HG03108 (cell line): ENCODE results near the gene LAMB1.

ENCODE experiments used
- ATAC-seq: cut with Tn5 transposase; IDR thresholded peaks from one replicate; pipeline ENCODE4 v1.9.1; 2021; ENCODE audit warnings: moderate library complexity; ENCODE audit not compliant: unreplicated experiment

Gene LAMB1

DNA sequence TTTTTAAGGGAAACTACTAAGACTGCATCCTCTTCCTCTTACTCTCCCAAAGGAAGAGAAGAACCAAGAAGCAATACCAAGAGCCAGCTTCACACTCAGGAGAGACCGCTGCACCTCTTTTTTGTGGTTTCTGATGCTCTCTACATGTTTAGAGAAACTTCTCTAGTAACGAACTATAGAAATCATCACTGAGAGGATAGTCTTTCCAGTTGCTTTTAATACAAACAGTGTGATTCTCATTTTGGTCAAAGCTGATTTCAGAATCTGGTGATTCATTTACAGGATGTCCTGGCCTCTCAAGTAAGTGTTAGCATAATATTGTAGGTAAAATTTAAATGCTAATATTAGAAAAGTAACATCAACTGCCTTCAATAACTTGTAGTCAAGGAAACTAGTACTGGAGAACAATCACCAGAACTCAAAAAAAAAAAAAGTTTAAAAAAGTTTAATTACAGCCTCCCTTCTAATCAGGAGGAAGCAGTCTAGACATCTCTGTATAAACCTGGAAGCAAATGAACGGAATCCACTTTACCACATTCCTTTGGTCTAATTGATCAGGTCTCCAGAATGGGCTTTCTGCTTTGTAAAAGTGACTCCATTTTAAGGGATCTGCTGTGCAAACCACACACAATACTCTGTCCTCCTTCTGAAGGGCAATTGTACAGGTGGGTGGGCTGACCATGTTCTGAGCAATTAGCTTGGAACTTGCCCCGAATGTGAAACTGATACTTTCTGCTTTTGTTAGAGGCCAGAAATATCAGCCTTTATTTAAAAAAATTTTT, 3.0 kb downstream of the LAMB1 start:
- no peak for ATAC-seq

DNA sequence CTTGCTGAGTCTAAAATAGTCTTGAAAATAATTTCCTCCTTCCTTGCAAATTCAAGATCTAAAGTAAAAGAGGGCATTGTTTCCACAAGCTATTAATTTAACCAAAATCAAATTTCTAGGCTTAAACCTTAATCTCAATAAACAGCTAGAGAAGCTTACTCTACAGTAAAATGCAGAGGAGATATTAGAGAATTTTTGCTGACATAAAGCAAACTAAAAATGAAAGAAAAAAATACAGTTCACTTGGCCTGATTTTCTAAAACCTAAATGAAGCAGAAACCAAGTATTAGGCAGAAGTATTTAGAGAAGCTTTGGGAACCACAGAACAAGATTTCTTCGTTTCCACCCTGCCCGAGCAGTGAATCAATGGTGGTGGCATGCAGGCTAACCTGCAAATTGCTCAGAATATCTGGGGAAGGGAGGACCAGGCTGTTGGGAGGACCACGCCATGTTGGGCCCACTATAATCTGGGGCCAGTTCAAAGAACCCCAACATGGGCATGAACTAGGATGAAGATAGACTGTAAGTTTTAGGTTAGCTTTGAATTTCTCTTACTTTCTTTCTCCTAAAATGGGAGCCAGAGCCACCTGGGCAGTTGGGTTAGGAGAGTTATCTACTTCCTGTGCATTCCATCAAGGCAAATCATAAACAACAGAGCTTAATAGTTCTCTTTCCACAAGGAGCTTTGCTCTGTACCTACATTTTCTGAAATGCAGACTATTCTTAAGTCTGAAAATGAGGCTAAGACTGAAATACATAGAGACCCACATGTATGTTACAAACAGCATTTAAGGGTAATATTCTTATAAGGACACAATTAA, 4.1 kb downstream of the LAMB1 start:
- ATAC-seq, result no peak

DNA sequence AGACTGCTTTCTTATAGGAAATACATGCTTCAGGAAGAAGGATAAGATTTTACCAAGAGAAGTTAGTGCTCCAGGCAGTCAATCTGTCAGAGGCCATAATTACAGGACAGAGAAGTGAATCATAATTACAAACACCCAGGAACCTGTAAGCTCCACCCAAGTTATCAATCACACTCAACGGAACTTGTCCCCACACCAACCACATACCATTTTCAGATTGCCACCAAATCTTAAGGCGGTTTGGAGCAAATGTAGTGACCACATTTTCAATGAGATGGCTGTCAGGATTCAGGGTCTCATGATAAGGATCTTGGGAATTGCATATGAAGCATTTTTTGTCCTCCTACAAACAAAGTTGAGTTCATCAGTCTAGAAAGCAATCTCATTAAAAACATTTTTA, 4.8 kb downstream of the LAMB1 start:
- ATAC-seq, result no peak

DNA sequence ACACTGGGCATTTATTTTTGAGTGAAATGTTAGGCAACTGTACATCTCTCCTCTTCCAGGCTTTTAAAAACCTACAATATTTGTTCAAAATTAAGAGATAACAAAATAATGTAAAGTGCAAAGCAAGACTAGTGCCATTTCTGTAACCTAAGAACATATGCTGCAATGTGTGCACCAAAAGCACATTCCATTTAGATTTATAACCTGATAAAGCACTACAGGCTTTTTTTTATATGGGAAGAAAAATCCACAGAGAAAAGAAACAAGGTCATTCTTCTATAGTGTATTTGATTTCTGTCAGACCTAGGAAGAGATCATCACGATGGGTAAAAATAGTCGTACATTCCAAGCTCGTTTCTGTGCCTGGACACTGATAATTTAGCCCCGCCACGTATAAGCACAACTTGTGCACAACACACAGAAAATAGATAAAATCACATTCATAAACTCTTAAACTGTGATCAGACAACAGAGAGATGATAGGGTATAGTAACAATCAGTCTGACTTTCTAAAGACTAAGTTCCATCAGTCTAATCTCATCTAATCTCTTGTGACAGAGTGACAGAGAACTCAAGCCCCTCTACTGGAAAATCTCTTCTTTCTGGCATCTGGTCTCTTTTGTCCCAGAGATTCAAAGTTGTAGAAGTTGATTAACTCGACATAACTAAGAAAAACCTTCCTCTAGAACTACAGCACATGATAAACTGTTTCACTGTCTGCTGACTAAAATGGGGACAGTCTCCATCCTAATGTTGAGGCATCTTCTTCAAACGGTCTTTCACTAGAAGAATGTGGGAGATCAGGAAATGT, 6.7 kb downstream of the LAMB1 start:
- no peak for ATAC-seq

DNA sequence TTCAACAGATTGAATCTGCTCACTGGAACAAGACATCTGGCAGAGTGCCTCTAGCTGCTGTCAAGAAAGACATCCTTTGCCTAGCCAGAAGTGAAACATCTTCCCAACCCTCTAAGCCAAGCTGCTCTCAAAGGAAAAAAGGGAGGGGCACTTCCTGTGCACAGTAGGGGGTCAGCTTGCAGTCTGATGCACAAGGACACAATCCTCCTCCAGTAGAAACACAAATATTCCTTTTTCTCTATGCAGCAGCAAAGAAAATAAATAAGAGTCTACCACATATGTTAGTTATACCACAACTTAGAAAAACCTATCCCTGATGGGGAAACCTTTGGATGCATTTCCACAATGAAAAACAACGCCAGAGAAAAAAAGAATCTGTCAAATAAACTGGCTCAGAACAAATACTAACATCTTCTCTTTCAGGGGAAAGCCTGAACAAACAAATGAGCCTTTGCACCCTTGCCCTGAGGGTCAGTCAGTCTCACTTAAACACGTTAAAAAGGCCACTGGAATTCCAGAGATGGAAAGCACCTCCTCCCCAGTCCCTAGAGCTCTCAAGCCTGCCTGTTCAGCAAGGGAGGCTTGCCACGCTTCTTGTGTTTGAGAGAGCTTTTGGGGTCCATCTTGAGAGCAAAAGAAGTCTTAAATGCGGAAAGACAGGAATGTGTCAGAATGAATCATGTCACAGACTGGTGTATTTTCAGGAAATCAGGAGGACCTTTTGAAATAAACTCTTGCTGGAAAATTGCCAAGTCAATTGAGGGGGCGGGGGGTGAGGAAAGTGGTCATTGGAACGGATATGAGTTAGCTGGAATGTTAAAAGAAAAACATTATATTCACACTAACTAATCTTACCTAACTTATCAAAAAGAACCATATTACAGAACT, 7.5 kb downstream of the LAMB1 start:
- no peak for ATAC-seq

DNA sequence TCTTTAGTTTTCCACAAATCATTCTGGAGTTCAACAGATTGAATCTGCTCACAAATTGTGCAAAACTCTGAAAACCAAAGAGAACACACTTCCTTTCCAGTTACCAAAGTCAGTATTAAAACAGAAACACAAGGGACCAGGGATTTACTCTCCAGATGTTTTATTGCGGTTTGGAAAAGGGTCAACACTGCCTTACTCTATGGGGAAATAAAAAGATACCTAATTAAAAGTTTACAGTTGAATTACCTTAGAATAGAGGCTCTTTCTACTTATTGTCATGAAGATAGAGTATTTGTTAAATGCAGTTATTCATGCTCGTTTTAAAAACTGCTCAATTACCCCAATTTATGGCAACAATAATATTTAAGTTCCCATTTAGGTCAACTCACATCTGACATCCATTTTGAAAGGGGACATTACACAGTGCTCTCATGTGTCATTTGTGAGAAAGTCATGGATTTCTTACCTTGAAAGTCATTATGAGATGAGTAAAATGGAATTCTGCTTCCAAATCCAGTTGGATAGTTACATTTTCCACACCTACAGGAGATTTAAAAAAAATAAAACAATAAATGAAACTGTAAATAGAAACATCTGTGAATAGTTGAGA, 8.4 kb downstream of the LAMB1 start:
- no peak for ATAC-seq

DNA sequence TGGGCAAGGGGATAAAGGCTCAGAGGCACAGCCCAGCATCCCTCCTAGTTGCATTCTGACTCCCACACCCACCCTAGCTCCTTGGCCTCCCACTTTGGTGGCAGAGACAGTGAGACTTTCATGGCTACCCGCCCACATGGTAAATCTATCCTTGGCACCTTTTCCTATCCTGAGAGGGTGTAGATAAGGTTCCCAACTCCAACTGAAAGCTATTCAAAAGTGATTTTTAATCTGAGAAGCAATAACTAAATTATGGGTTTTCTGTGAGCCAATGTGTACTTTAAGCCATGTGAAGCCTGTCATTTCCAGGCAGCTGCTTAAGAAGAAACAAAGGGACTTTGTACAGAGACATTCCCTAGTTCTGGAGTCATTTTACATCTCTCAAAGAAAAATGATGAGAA, 9.1 kb downstream of the LAMB1 start:
- ATAC-seq, result no peak

DNA sequence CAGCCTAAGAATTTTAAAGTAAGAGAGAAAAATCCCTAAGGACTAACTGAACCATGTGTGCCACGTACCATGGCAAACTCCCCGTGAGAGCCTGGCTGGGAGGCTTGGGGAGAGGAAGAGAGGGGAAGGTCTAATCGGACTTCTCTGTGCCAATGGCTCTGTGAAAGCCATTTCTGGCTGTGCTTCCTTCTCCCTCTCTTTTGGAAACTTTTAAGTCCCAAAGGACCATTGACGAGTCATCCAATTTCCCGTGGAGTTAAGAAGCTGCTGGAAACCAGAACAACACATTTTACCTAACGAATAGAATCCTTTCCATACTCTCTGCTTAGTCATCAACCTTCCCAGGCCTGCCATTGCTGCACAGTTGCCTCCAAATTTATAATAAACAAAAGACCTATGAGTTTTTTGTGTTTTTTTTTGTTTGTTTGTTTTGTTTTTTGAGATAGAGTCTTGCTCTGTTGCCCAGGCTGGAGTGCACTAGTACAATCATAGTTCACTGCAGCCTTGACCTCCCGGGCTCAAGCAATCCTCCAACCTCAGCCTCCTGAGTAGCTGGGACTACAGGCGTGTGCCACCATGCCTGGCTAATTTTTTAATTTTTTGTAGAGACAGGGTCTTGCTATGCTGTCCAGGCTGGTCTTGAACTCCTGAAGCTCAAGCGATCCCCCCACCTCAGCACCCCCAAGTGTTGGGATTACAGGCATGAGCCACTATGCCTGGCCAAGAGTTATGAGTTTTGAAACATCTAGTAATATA, 13.2 kb downstream of the LAMB1 start:
- ATAC-seq, result no peak

DNA sequence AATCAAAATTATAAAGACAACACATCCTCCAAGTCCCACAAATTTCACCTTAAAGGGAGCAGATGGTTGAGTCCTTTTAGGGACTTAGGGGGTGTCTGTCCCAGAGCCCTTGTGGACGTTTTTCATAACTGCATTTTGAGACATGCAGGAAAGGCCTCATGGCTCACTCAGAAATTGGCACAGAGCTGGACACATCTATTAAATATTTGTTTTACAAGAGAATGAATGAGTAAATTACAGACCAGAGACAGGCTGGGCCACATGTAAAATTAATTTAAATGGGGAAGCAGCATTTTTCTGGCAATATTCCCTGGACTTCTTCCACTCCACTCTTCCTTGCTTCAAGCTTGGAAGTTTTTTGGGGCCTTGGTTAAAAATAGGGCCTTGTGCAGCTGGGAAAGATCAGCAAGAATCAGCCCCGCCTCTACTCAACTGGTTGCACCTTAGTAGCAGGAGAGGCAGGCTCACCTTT, 20.0 kb downstream of the LAMB1 start:
- ATAC-seq, result no peak

DNA sequence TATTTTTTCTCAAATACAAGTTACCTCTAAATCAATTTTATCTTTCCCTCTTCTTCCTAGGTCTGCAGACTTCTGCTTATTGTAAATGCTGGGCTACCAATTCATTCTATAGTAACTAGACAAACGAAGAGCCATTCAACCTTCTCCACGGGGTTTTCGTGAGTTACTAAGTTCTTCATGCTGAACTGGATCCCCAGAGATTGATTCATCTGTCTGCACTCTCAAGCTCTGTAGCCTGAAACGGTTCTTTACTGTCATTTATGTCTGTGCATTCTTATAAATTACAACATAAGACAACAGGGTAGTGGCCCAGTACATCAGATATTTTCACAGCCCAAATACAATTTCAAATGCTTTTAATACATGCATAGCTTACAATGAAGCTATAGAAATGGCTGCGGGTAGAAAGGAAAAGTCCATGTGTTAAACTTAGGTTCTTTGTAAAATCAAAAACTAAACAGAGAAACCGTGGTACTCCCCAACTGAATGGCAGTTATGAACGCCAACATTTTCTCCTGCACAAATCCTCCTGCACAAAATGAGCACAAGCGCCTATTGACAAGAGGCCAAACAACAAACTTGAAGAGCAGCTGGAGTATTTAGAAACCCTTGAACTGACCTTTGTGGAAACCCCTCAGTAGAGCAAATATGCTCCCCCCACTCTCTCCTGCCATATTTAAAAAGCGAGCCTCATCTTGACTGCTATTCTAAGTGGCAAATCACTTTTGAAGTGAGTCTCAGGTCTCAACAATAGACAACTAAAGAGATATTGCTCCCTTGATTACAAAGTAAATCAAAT, 20.7 kb downstream of the LAMB1 start:
- no peak for ATAC-seq

DNA sequence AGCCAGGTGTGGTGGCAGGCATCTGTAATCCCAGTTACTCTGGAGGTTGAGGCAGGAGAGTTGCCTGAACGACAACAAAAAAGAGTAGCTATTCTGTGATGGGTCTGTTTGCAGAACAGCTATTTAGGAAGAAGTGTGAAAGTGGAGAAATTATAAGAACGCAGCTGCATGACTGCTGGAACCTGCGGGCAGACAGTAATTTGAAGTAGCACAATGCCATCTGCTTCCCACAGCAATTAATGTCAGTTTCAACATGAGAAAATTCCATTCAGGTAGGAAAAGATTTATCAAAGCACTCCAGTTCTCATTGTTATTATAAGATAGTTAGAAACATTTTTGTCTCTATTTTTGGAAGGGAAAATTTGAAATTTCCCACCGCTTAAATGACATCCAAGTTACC, 21.5 kb downstream of the LAMB1 start:
- no peak for ATAC-seq

DNA sequence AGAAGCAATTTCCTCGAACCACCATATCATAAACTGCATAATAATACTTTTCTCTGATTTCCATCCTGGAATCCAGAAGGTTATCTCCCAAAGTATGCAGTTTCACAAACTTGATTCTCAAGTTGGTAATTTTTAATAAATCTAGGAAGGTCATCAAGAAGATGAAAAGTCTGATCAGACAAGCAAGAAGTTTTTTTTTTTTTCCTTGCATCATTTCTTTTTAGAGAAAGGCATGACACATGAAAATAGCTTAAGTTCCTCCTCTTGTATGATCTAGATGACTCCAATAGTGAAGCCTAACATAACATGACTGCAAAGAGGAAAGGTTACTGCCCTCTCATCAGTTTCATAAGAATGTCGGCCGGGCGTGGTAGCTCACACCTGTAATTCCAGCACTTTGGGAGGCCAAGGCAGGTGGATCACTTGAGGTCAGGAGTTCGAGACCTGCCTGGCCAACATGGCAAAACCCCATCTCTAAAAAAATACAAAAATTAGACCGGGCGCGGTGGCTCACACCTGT, 22.2 kb downstream of the LAMB1 start:
- no peak for ATAC-seq

DNA sequence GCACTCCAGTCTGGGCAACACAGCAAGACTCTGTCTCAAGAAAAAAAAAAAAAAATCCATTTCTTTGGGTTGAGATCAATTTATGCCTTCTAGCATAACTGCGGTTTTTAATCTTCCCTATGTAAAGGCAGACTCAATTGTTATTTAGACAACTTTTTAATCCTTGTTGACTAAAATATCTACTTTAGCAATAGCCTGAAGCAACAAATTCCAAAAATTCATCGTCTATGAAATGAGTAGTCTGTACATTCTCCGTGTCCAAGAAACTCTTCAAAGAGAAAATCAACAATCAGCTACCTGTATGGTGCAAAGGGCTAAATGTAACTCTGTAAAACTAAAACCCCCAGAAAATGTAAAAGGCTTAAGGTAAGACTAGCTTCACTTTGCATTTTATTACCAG, 22.8 kb downstream of the LAMB1 start:
- no peak for ATAC-seq

DNA sequence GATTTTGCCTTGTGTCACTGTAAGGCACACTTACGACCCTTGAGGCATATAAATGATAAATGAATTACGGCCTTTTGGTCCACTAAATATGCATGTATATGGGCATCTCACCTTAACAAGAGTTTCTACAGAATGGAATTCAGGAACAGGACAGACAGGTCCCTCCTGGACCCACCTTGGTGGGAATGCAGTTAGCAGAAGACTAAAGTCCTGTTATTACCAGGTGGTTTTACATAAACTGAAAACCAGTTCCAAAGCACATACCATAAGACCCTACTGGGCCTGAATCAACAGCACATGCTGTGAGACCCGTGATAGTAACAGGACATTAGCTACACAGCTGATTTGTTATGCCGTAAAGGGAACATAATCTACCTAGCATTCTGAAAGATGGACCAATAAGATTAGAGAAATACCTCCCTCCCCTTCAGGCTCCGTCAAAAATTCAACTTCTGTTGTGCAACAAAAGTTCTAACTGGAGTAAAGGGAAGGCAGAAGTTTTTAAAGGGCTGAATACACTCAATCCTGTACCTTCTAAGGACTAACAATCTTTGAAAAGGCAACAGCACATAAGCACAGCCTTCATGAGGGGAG, 24.0 kb downstream of the LAMB1 start:
- no peak for ATAC-seq

DNA sequence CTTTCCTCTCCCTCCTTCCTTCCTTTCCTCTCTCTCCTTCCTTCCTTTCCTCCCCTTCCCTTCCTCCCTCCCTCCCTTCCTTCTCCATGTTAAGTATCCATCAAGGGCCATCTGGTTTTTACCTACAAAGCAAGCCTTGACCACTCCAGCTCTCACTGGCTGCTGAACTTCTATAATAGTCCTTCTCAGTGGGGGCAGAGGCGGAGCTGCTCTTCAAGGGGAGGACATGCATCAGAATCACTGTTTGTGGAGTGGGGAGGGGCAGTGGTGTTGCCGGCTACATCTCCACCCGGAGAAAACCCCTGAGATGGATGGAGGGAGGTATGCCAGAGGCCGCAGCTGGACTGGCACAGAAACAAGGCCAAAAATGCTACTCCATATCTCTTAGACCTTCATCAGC, 25.9 kb downstream of the LAMB1 start:
- ATAC-seq, result no peak

DNA sequence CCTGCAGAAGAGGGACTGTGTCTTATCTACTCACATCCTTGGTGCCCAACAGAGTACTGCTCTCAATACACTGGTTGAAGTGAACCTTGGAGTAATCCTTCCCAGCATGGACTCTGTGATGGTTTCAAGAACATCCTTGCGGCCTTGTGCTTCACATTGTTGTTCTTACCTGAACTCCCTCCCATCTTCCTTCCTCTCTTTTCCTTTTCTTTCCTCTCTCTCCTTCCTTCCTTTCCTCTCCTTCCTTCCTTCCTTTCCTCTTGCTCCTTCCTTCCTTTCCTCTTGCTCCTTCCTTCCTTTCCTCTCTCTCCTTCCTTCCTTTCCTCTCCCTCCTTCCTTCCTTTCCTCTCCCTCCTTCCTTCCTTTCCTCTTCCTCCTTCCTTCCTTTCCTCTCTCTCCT, 26.3 kb downstream of the LAMB1 start:
- ATAC-seq, result no peak

DNA sequence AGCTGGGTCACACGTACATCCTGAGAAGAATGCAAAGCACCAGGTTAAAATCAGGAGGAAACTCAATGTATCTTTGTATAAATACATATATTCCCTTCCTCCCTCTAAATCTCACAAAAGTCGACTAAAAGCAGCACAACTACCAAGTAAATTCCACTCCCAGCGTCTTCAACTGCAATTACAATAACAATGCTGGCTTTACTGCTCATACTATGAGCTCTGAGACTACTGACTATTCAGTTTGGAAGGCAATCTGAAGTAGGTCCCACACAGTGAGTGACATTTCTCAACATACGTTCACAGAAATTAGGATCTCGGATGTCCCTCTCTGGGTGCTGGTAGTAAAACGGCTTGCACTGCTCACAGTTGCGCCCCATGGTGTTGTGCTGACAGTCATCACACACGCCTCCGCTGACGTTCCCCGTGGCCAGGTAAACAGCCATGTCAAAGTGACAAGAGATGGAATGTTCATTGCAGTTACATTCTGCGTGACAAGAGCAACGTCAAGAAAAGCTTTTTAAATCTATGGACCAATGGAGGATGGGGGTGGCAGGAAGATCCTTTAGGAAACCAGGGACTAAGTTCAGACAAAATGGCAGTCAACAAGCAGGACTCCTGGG, 27.5 kb downstream of the LAMB1 start:
- ATAC-seq, result no peak
